GM18951 (cell line): ENCODE data around the gene IFNA4.
"Not testable (repeated sequence)": the region's sequence is repeated elsewhere in the genome, so short reads cannot be mapped to it uniquely, and the experiment has no call there.

Experiments
- POLR2A ChIP-seq: IDR thresholded peaks from 4 replicates; pipeline ENCODE4 v1.6.1; 2011; ENCODE audit warnings: mild to moderate bottlenecking; ENCODE audit not compliant: insufficient read length, insufficient read depth; ENCODE audit errors: extremely low read depth
- in situ Hi-C: fragments of 300-500 bp; cut with MboI; formaldehyde crosslinking; loops from one replicate; pipeline ENCODE4 v1.12.0; 2022; ENCODE audit warnings: low sequenced_read_pairs, mixed read lengths, inconsistent platforms; ENCODE audit not compliant: unreplicated experiment

Gene IFNA4

DNA sequence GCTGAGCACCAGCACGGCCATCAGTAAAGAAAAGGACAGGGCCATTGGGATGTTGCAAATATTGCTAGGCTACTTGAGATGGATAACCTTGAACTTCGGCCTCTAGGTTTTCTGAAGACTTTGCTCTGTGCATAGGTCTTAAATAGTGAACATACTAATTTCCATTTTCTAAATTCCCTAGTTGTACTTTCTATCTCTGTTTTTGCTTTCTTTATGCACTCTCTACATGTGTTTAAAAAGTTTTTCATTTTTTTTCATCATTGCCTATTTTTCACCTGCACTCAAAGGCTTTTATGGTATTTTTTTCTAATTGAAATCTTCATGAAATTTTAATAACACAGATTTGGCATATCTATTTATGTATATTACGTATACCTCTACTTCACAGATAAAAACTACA, at the start of gene IFNA4:
Gene IFNA4, minus strand, starts transcription at position 101 of the 400 bp plus-strand sequence. Its CDS starts 56 bp downstream, at position 45.
- in situ Hi-C loops, result loop anchor here (25.0 kb wide), 1 partner anchor 600 kb away; no protein-coding TSS in a partner anchor

DNA sequence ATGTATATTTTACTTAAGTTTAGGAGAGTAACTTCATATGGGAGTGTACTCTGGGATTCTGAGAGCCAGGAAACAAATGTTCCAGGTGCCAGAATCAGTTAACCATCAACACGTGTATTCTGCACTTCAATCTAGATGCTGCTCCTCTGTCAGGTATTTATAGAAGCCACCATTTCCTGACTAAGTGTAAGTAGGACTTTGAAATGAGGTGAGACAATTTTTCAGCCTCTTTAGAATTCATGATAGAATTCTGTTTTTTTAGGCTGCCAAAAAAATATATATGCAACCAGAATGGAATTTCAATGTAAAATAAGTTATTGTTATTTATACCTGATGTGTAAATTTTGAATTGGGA, 49.0 kb upstream of the IFNA4 start:
- in situ Hi-C loops, result not testable (repeated sequence)

DNA sequence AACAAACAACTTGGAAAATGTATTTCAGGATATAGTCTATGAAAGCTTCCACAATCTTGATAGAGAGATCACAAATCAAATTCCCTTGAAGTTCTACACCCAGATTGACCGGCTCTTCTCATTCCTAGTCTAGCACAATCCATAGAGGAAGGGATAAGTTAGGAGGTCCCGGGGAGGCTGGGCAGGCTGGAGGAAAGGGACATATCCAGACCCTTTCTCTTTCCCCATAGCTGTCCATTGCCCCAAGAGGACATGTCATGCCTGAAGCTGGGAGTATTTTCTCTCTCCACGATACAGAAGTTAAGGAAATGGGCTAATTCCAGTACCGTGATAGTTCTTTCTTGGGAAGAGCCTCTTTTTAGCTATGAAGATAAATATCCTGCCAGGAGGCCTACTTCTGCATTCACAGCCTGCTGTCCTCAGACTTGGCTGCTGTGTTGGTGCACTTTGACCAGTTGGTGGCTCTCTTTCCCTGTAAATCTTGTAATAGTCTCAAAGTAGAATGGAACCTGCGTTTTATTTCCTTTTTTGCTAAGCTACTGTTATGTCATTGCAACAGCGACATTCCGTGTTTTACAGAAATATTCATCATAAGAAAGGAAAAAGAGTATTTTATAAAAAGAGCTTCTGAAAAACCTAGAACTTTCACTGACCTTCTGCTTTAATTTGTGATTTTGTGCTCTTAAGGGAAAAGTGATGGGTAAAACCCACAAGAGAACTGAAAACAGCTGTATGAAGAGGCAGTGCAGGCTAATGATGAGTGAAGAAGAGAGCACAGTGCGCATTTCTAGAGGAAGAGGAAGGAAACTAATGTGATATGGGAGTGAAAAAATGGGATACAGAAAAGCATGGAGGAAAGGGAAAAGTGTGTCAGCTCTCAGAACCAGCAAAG, 48.3 kb upstream of the IFNA4 start:
- in situ Hi-C loops, result not testable (repeated sequence)

DNA sequence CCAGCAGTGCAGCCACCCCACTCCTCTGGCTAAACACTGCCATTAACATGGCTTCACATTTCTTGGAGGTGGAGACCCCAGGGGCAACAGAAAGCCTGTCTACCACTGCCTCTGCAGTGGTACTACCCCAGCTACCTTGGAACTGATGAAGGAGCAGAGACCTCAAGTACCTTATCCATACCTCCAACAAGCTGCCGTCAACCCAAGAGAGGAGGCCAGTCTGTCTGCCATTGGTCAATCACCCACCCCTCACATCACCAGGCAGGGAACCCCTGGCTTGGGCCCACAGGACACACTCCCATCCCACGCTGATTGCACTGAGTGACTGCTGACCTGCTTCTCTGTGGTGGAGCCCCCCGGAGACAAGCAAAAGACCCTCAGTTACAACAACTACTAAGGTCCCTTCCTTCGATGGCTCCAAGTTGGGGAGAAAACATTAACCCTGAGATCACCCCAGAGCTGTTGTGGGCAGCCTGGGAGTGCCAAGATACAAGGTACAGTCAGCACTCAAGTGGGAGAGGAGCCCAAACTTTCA, 46.8 kb upstream of the IFNA4 start:
- TF ChIP-seq POLR2A, result no peak
- in situ Hi-C loops, result no loop called here

DNA sequence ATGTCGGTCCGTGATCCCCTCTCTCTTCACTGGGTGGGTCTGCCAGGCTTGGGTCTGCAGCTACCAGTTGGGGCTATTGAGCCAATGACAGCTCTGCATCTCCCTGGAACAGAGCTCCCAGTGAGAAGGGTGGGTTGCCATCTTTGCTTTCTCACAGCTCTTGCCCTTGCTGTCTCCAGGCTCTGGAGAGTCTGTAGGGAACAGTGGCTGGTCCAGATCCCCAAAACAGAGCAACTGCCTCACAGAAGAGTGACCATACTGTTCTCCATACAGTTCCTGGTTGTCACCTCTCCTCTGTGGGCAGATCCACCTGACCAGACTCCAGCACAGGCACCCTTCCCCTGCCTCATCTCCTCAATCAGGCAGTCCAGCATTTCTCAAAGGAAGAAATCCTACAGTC, 45.9 kb upstream of the IFNA4 start:
- in situ Hi-C loops, result no loop called here
- no peak for TF ChIP-seq POLR2A

DNA sequence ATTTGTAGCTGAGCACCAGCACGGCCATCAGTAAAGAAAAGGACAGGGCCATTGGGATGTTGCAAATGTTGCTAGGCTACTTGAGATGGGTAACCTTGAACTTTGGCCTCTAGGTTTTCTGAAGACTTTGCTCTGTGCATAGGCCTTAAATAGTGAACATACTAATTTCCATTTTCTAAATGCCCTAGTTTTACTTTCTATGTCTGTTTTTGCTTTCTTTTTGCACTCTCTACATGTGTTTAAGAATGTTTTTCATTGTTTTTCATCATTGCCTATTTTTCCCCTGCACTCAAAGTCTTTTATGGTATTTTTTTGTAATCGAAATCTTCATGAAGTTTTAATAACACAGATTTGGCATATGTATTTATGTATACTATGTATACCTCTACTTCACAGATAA, 40.7 kb upstream of the IFNA4 start, which contains the start of gene IFNA17:
Gene IFNA17, minus strand, starts transcription at position 101 of the 400 bp plus-strand sequence. Its CDS starts 49 bp downstream, at position 52.
- in situ Hi-C loops, result no loop called here

DNA sequence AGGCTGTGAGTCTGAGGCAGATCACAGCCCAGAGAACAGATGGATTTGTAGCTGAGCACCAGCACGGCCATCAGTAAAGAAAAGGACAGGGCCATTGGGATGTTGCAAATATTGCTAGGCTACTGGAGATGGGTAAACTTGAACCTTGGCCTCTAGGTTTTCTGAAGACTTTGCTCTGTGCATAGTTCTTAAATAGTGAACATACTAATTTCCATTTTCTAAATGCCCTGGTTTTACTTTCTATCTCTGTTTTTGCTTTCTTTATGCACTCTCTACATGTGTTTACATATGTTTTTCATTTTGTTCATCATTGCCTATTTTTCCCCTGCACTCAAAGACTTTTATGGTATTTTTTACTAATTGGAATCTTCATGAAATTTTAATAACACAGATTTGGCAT, 29.8 kb upstream of the IFNA4 start, which contains the start of gene IFNA16:
Gene IFNA16, minus strand, starts transcription at position 101 of the 400 bp plus-strand sequence. Its CDS starts 6 bp downstream, at position 95.
- in situ Hi-C loops, result not testable (repeated sequence)

More for the DNA sequence above, 40.7 kb upstream of the IFNA4 start, which contains the start of gene IFNA17:
- TF ChIP-seq POLR2A, result no peak

DNA sequence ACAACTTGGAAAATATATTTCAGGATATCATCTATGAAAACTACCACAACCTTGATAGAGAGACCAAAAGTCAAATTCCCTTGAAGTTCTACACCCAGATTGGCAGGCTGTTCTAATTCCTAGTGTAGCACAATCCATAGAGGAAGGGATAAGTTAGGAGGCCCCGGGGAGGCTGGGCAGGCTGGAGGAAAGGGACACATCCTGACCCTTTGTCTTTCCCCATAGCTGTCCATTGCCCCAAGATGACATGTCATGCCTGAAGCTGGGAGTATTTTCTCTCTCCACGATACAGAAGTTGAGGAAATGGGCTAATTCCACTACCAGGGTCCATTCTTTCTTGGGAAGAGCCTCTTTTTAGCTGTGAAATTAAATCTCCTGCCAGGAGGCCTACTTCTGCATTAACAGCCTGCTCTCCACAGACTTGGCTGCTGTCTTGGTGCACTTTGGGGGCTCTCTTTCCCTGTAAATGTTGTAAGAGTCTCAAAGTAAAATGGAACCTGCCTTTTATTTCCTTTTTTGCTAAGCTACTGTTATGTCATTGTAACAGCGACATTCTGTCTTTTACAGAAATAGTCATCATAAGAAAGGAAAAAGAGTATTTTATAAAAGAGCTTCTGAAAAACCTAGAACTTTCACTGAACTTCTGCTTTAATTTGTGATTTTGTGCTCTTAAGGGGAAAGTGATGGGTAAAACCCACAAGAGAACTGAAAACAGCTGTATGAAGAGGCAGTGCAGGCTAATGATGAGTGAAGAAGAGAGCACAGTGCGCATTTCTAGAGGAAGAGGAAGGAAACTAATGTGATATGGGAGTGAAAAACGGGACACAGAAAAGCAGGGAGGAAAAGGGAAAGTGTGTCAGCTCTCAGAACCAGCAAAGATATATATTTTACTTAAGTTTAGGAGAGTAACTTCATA, 26.3 kb upstream of the IFNA4 start:
- in situ Hi-C loops, result not testable (repeated sequence)

DNA sequence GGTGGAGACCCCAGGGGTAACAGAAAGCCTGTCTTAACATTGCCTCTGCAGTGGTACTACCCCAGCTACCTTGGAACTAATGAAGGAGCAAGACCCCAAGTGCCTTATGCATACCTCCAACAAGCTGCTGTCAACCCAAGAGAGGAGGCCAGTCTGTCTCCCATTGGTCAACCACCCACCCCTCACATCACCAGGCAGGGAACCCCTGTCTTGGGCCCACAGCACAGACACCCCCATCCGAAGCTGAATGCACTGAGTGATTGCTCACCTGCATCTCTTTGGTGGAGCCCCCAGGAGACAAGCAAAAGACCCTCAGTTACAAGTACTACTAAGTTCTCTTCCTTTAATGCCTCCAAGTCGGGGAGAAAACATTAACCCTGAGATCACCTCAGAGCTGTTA, 24.8 kb upstream of the IFNA4 start:
- in situ Hi-C loops, result not testable (repeated sequence)

DNA sequence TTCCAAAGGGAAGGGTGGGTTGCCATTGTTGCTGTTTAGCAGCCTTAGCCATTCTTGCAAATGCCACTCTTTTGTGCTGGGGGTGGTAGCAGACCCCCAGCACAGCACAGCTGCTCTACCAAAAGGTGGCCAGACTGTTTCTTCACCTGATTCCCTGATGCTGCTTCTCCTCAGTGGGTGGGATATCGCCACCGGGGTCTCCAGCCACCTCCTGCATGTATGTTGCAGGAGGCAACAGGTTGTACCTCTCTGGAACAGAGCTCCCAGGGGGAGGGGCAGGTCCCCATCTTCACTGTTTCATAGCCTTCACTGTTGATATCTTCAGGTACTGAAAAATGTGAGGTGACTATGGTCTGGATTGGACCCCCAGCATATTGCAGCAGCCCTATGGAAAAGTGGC, 23.4 kb upstream of the IFNA4 start:
- in situ Hi-C loops, result not testable (repeated sequence)

DNA sequence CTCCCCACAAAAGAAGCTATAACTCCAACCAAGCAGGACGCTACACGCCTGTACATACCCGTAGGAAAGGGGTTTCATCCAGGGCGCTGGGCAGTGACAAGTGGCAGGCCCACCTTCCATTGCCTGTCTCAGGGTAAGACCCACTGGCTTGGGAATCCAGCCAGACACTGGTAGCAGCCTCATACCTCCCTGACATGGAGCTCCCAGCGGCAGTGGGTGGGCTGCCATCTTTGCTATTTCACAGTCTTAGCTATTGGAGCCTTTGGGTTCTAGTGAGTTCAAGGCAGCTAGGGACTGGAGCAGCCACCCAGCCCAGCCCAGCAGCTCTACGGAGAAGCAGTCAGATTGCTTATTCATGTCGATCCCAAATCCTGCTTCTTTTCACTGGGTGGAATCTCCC, 22.9 kb upstream of the IFNA4 start:
- in situ Hi-C loops, result no loop called here
- TF ChIP-seq POLR2A, result no peak

DNA sequence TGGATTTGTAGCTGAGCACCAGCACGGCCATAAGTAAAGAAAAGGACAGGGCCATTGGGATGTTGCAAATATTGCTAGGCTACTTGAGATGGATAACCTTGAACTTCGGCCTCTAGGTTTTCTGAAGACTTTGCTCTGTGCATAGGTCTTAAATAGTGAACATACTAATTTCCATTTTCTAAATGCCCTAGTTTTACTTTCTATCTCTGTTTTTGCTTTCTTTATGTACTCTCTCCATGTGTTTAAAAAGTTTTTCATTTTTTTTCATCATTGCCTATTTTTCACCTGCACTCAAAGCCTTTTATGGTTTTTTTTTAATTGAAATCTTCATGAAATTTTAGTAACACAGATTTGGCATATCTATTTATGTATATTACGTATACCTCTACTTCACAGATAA, 19.7 kb upstream of the IFNA4 start, which contains the start of gene IFNA10:
Gene IFNA10, minus strand, starts transcription at position 101 of the 400 bp plus-strand sequence. Its CDS starts 46 bp downstream, at position 55.
- in situ Hi-C loops, result not testable (repeated sequence)

DNA sequence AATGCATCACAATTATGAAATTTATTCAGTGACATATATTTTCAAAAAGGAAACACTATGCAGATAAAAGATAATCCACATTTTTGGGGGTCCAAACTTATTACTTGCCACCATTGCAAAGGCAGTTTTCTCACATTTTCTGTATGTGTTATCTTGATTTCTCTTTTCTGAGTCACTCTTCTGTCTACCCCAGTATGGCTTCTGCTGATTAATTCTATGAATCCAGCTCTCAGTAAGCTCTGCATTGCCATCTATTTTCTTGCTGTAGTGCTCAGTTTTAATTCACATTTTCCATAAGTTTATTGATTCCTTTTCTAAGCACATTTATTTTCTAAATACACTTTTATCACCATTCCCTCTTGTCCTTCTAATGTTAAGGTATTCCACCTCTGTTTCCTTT, 17.8 kb upstream of the IFNA4 start:
- in situ Hi-C loops, result no loop called here
- no peak for TF ChIP-seq POLR2A

DNA sequence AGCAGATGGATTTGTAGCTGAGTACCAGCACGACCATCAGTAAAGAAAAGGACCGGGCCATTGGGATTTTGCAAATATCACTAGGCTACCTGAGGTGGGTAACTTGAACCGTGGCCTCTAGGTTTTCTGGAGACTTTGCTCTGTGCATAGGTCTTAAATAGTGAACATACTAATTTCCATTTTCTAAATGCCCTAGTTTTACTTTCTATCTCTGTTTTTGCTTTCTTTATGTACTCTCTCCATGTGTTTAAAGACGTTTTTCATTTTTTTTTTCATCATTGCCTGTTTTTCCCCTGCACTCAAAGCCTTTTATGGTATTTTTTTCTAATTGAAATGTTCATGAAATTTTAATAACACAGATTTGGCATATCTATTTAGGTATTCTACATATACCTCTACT, 14.7 kb upstream of the IFNA4 start, which contains the start of gene IFNA7:
Gene IFNA7, minus strand, starts transcription at position 101 of the 400 bp plus-strand sequence. Its CDS starts 40 bp downstream, at position 61.
- in situ Hi-C loops, result not testable (repeated sequence)

DNA sequence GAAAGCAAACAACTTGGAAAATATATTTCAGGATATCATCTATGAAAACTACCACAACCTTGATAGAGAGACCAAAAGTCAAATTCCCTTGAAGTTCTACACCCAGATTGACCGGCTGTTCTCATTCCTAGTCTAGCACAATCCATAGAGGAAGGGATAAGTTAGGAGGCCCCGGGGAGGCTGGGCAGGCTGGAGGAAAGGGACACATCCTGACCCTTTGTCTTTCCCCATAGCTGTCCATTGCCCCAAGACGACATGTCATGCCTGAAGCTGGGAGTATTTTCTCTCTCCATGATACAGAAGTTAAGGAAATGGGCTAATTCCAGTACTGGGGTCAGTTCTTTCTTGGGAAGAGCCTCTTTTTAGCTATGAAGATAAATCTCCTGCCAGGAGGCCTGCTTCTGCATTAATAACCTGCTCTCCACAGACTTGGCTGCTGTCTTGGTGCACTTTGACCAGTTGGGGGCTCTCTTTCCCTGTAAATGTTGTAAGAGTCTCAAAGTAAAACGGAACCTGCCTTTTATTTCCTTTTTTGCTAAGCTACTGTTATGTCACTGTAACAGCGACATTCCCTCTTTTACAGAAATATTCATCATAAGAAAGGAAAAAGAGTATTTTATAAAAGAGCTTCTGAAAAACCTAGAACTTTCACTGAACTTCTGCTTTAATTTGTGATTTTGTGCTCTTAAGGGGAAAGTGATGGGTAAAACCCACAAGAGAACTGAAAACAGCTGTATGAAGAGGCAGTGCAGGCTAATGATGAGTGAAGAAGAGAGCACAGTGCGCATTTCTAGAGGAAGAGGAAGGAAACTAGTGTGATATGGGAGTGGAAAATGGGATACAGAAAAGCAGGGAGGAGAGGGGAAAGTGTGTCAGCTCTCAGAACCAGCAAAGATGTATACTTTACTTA, 7.7 kb upstream of the IFNA4 start:
- in situ Hi-C loops, result loop anchor here (25.0 kb wide), 1 partner anchor 592 kb away; no protein-coding TSS in a partner anchor

DNA sequence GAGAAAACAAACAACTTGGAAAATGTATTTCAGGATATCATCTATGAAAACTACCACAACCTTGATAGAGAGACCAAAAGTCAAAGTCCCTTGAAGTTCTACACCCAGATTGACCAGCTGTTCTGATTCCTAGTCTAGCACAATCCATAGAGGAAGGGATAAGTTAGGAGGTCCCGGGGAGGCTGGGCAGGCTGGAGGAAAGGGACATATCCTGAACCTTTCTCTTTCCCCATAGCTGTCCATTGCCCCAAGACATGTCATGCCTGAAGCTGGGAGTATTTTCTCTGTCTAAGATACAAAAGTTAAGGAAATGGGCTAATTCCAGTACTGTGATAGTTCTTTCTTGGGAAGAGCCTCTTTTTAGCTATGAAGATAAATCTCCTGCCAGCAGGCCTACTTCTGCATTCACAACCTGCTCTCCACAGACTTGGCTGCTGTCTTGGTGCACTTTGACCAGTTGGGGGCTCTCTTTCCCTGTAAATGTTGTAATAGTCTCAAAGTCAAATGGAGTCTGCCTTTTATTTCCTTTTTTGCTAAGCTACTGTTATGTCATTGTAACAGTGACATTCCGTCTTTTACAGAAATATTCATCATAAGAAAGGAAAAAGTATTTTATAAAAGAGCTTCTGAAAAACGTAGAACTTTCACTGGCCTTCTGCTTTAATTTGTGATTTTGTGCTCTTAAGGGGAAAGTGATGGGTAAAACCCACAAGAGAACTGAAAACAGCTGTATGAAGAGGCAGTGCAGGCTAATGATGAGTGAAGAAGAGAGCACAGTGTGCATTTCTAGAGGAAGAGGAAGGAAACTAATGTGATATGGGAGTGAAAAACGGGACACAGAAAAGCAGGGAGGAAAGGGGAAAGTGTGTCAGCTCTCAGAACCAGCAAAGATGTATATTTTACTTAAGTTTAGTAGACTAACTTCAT, 4.3 kb downstream of the IFNA4 start:
- in situ Hi-C loops, result loop anchor here (25.0 kb wide), 1 partner anchor 604 kb away; no protein-coding TSS in a partner anchor
